CD4-positive, alpha-beta T cell (primary cell): ENCODE measurements around the gene HOXD1. TPM values are rescaled to one million over a fixed set of nuclear protein-coding genes. Genes with fewer than 3 reads are reported as not detected.

Experiments
- ATAC-seq: fragments of 200-7000 bp; cut with Tn5 transposase; one replicate; pipeline ENCODE4 v1.10.0; 2022; ENCODE audit warnings: mild to moderate bottlenecking; ENCODE audit not compliant: poor library complexity
- CTCF ChIA-PET: fragments of 350-600 bp; sonication (Branson Sonifier 250); formaldehyde crosslinking; loops from one replicate; lab custom pipeline; 2021; ENCODE audit warnings: antibody characterized with exemption, inconsistent platforms; lab: Charles Lee
- POLR2A ChIA-PET: fragments of 350-600 bp; sonication (Branson Sonifier 250); formaldehyde crosslinking; loops from one replicate; lab custom pipeline; 2021; ENCODE audit warnings: antibody characterized with exemption, inconsistent platforms; lab: Charles Lee
- DNase-seq, 14 experiments: peaks; one replicate each; pipeline ENCODE4 v3.0.0-alpha.2; 2013 to 2020; ENCODE audit warnings: mixed read lengths in 2 of 14
- H3K27ac ChIP-seq, 2 donors: one replicate each; pipeline versions ENCODE4 v1.5.1 to v1.7.0; 2013; ENCODE audit warnings: low read length in 2 of 2, low read depth in 1 of 2, mild to moderate bottlenecking in 1 of 2
- H3K27me3 ChIP-seq, 2 experiments: 1 replicate in 1 of 2; 2 replicates in 1 of 2; pipeline versions ENCODE4 v1.6.1 to v1.7.0; 2013; ENCODE audit warnings: low read length in 2 of 2, control low read depth in 1 of 2, mild to moderate bottlenecking in 1 of 2, moderate library complexity in 1 of 2; ENCODE audit not compliant: insufficient read depth in 2 of 2, control insufficient read depth in 1 of 2
- H3K36me3 ChIP-seq: one replicate; pipeline ENCODE4 v1.6.1; 2013; ENCODE audit warnings: low read length, control low read depth; ENCODE audit not compliant: insufficient read depth
- H3K4me1 ChIP-seq: one replicate; pipeline ENCODE4 v1.6.1; 2013; ENCODE audit warnings: low read length, control low read depth; ENCODE audit not compliant: insufficient read depth
- H3K4me3 ChIP-seq: one replicate; pipeline ENCODE4 v1.5.1; 2013; ENCODE audit warnings: mild to moderate bottlenecking, low read length, moderate library complexity
- H3K9me3 ChIP-seq, 2 experiments: 1 replicate in 1 of 2; 2 replicates in 1 of 2; pipeline versions ENCODE4 v1.6.1 to v1.7.0; 2013; ENCODE audit warnings: low read length in 2 of 2, mild to moderate bottlenecking in 2 of 2, control low read depth in 1 of 2, moderate library complexity in 1 of 2; ENCODE audit not compliant: control insufficient read depth in 1 of 2, insufficient read depth in 1 of 2
- H3K27ac Mint-ChIP-seq: one replicate; pipeline ENCODE4 v1.8.0; 2020; ENCODE audit warnings: mixed read lengths
- H3K27me3 Mint-ChIP-seq: one replicate; pipeline ENCODE4 v1.8.0; 2021; ENCODE audit warnings: mixed read lengths
- H3K36me3 Mint-ChIP-seq: one replicate; pipeline ENCODE4 v1.8.0; 2021; ENCODE audit warnings: low read depth, mixed read lengths
- H3K4me1 Mint-ChIP-seq: one replicate; pipeline ENCODE4 v1.8.0; 2021; ENCODE audit warnings: low read depth, mixed read lengths
- H3K4me3 Mint-ChIP-seq: one replicate; pipeline ENCODE4 v1.8.0; 2020; ENCODE audit warnings: mild to moderate bottlenecking, mixed read lengths
- H3K9me3 Mint-ChIP-seq: one replicate; pipeline ENCODE4 v1.8.0; 2020; ENCODE audit warnings: mixed read lengths
- CTCF ChIP-seq: fragments of 200-600 bp; IDR thresholded peaks from one replicate; pipeline ENCODE4 v1.8.0; 2022; ENCODE audit warnings: antibody characterized with exemption, mild to moderate bottlenecking
- intact Hi-C, 2 experiments: fragments of 100-400 bp; cut with DNase I in 1 of 2; cut with micrococcal nuclease in 1 of 2; formaldehyde crosslinking; loops; one replicate each; pipeline versions ENCODE4 v1.15.1 to v1.9.0; 2023 to 2025; cut with DNase I, micrococcal nuclease
- total RNA-seq, 174 experiments: library from RNA in 2 of 174; stranded (reverse) in 2 of 174; gene quantifications; one replicate each; pipeline ENCODE4 v1.2.3 and lab custom pipeline; 2021 to 2026

The HOXD1 gene
- total RNA-seq, 2 experiments from 2014 or later, result not detected

GRCh38 chr2:176166272-176166671 is 22.2 kb upstream of the HOXD1 start:
- TF ChIP-seq CTCF, result no peak

GRCh38 chr2:176167398-176167797 is 21.1 kb upstream of the HOXD1 start:
- Histone ChIP-seq H3K36me3 (no peaks in the 10 kb centered on the region), H3K27me3 (peaks cover 85 to 97% of the 10 kb centered on the region in 2 experiments), H3K4me1 (peaks cover 17% of the 10 kb centered on the region), H3K4me3 (no peak overlapping the region), H3K27ac (no peak overlapping the region), H3K9me3 (peaks cover 0 to 41% of the 10 kb centered on the region in 2 experiments)
- H3K27me3 Mint-ChIP-seq, result peaks cover 94% of the 10 kb centered on the region
- ChIA-PET POLR2A (no interaction called here), CTCF (no interaction called here)
- no peak for DNase-seq
- intact Hi-C loops, result no loop called here
- no peak for TF ChIP-seq CTCF
- no peak overlapping the region for H3K4me3 Mint-ChIP-seq
- H3K4me1 Mint-ChIP-seq, result peaks cover 18% of the 10 kb centered on the region
- no peak for ATAC-seq
- peaks cover 5% of the 10 kb centered on the region for H3K36me3 Mint-ChIP-seq
- H3K9me3 Mint-ChIP-seq, result no peaks in the 10 kb centered on the region
- no peak overlapping the region for H3K27ac Mint-ChIP-seq

More at GRCh38 chr2:176166272-176166671, 22.2 kb upstream of the HOXD1 start:
- H3K9me3 ChIP-seq, result peaks cover 0 to 39% of the 10 kb centered on the region in 2 experiments
- H3K4me1 Mint-ChIP-seq, result peaks cover 17% of the 10 kb centered on the region
- peaks cover 84 to 97% of the 10 kb centered on the region in 2 experiments for H3K27me3 ChIP-seq
- CTCF ChIA-PET, result no interaction called here
- no peak overlapping the region for H3K4me3 ChIP-seq
- no peak overlapping the region for H3K27ac Mint-ChIP-seq
- POLR2A ChIA-PET, result no interaction called here
- no peak overlapping the region for H3K27ac ChIP-seq
- H3K4me1 ChIP-seq, result peaks cover 13% of the 10 kb centered on the region
- H3K27me3 Mint-ChIP-seq, result peaks cover 98% of the 10 kb centered on the region
- ATAC-seq, result no peak
- no peaks in the 10 kb centered on the region for H3K36me3 ChIP-seq
- no peak for DNase-seq
- no peak overlapping the region for H3K4me3 Mint-ChIP-seq
- intact Hi-C loops, result no loop called here
- no peaks in the 10 kb centered on the region for H3K9me3 Mint-ChIP-seq
- H3K36me3 Mint-ChIP-seq, result peaks cover 5% of the 10 kb centered on the region

- Histone ChIP-seq H3K27ac (no peak overlapping the region), H3K9me3 (peaks cover 0 to 28% of the 10 kb centered on the region in 2 experiments), H3K36me3 (no peaks in the 10 kb centered on the region), H3K4me1 (peaks cover 17% of the 10 kb centered on the region), H3K4me3 (no peak overlapping the region), H3K27me3 (peaks cover 79 to 97% of the 10 kb centered on the region in 2 experiments)
- Mint-ChIP-seq H3K27me3 (peaks cover 94% of the 10 kb centered on the region), H3K4me1 (peaks cover 16% of the 10 kb centered on the region), H3K9me3 (no peaks in the 10 kb centered on the region), H3K27ac (no peak overlapping the region), H3K4me3 (no peak overlapping the region), H3K36me3 (no peaks in the 10 kb centered on the region)
- intact Hi-C loops, result no loop called here
- POLR2A ChIA-PET, result no interaction called here
- DNase-seq, result no peak
- CTCF ChIA-PET, result no interaction called here
- no peak for TF ChIP-seq CTCF
- no peak for ATAC-seq
These were observed 19.3 kb upstream of the HOXD1 start for GRCh38 chr2:176169181-176169580.
